H1 (cell line): Measurements from ENCODE around the gene LOXL1. TPM values are rescaled to one million over a fixed set of nuclear protein-coding genes. Genes with fewer than 3 reads are reported as not detected.

Source experiments
- CTCF ChIA-PET: fragments of 300-600 bp; sonication (Branson Sonifier 250); formaldehyde crosslinking; loops from one replicate; lab custom pipeline; 2021; ENCODE audit not compliant: partially characterized antibody; lab: Charles Lee
- POLR2A ChIA-PET: fragments of 300-600 bp; sonication (Branson Sonifier 250); formaldehyde crosslinking; loops from one replicate; lab custom pipeline; 2021; ENCODE audit warnings: inconsistent platforms; ENCODE audit not compliant: partially characterized antibody; lab: Charles Lee
- DNase-seq, 2 experiments: peaks; one replicate each; pipeline versions ENCODE4 v3.0.0 to v3.0.0-alpha.2; 2010 to 2022; ENCODE audit warnings: low spot score in 2 of 2, low read depth in 1 of 2, mixed read lengths in 1 of 2
- FAIRE-seq: peaks from 2 replicates; lab custom pipeline; 2011; peaks lifted over from hg19 to GRCh38; lab: Jason Lieb, UNC
- H2AFZ ChIP-seq: 2 replicates; pipeline ENCODE4 v1.8.1; 2012; ENCODE audit warnings: low read length, inconsistent platforms
- H2AK5ac ChIP-seq: 2 replicates; pipeline ENCODE4 v1.6.1; 2013; ENCODE audit warnings: low read depth, low read length
- H2BK120ac ChIP-seq: replicated peaks from 2 replicates; pipeline ENCODE3; 2013; ENCODE audit warnings: low read depth, low read length, inconsistent platforms
- H2BK12ac ChIP-seq: 2 replicates; pipeline ENCODE4 v1.6.1; 2013; ENCODE audit warnings: low read depth, low read length
- H2BK15ac ChIP-seq: 2 replicates; pipeline ENCODE4 v1.6.1; 2013; ENCODE audit warnings: low read length
- H2BK20ac ChIP-seq: 2 replicates; pipeline ENCODE4 v1.6.1; 2013; ENCODE audit warnings: low read length
- H2BK5ac ChIP-seq: 2 replicates; pipeline ENCODE4 v1.6.1; 2013; ENCODE audit warnings: low read depth, low read length
- H3K14ac ChIP-seq: 2 replicates; pipeline ENCODE4 v1.6.1; 2013; ENCODE audit warnings: inconsistent platforms; ENCODE audit not compliant: insufficient read length
- H3K18ac ChIP-seq: 2 replicates; pipeline ENCODE4 v1.6.1; 2013; ENCODE audit warnings: low read length; ENCODE audit errors: extremely low read depth
- H3K23ac ChIP-seq: 2 replicates; pipeline ENCODE4 v1.6.1; 2013; ENCODE audit warnings: inconsistent platforms; ENCODE audit not compliant: insufficient read length
- H3K23me2 ChIP-seq: 2 replicates; pipeline ENCODE4 v1.6.1; 2013; ENCODE audit warnings: low read depth, low read length
- H3K27ac ChIP-seq: 2 replicates; pipeline ENCODE4 v1.6.1; 2011; ENCODE audit warnings: low read depth, low read length, inconsistent platforms
- H3K27me3 ChIP-seq, 4 experiments: replicated peaks in 1 of 4; 1 replicate in 1 of 4; 2 replicates in 3 of 4; pipeline versions ENCODE4 v1.6.1 to v1.8.1; 2011 to 2013; ENCODE audit warnings: low read length in 3 of 4, mild to moderate bottlenecking in 3 of 4, inconsistent platforms in 2 of 4, mixed read lengths in 2 of 4, moderate library complexity in 1 of 4; ENCODE audit not compliant: control insufficient read depth in 3 of 4, insufficient read depth in 3 of 4; ENCODE audit errors: extremely low read depth in 1 of 4
- H3K36me3 ChIP-seq, 4 experiments: 2 replicates each; pipeline versions ENCODE4 v1.6.1 to v1.8.1; 2011 to 2013; ENCODE audit warnings: mild to moderate bottlenecking in 4 of 4, low read length in 3 of 4, moderate library complexity in 2 of 4, control low read depth in 1 of 4, inconsistent platforms in 1 of 4; ENCODE audit not compliant: insufficient read depth in 4 of 4, control insufficient read depth in 2 of 4
- H3K4ac ChIP-seq: replicated peaks from 2 replicates; pipeline ENCODE3; 2013; ENCODE audit warnings: low read length, low read depth, mixed read lengths, inconsistent platforms; ENCODE audit not compliant: insufficient read length
- H3K4me1 ChIP-seq, 4 experiments: replicated peaks in 1 of 4; 1 replicate in 1 of 4; 2 replicates in 3 of 4; pipeline versions ENCODE4 v1.6.1 to v1.8.1; 2011 to 2013; ENCODE audit warnings: low read length in 3 of 4, inconsistent platforms in 2 of 4, mixed read lengths in 1 of 4; ENCODE audit not compliant: insufficient read depth in 4 of 4, control insufficient read depth in 3 of 4
- H3K4me2 ChIP-seq, 2 experiments: 2 replicates each; pipeline versions ENCODE4 v1.6.1 to v1.8.1; 2011 to 2013; ENCODE audit warnings: low read depth in 2 of 2, low read length in 2 of 2, control low read depth in 1 of 2, inconsistent platforms in 1 of 2, mild to moderate bottlenecking in 1 of 2; ENCODE audit not compliant: insufficient read depth in 1 of 2
- H3K4me3 ChIP-seq, 4 experiments: fragments of 200-600, 300-600 bp in 1 of 4; sonication (generic), shearing (Covaris generic), sonication (Bioruptor Twin) in 1 of 4; 2 replicates each; pipeline versions ENCODE4 v1.5.1 to v1.8.1; 2011 to 2016; ENCODE audit warnings: low read length in 4 of 4, low read depth in 3 of 4, control low read depth in 2 of 4, inconsistent platforms in 2 of 4, mild to moderate bottlenecking in 2 of 4, mixed read lengths in 1 of 4, moderate library complexity in 1 of 4; ENCODE audit not compliant: insufficient read depth in 2 of 4; ENCODE audit errors: extremely low read depth in 1 of 4
- H3K56ac ChIP-seq: replicated peaks from 2 replicates; pipeline ENCODE3; 2013; ENCODE audit warnings: low read depth, mild to moderate bottlenecking, mixed read lengths, low read length, inconsistent platforms; ENCODE audit not compliant: insufficient read length
- H3K79me1 ChIP-seq: 2 replicates; pipeline ENCODE4 v1.6.1; 2013; ENCODE audit warnings: low read depth, low read length, control low read depth
- H3K79me2 ChIP-seq, 2 experiments: 2 replicates each; pipeline versions ENCODE4 v1.6.1 to v1.8.1; 2012 to 2013; ENCODE audit warnings: low read length in 2 of 2, mild to moderate bottlenecking in 2 of 2, inconsistent platforms in 1 of 2; ENCODE audit not compliant: insufficient read depth in 2 of 2, control insufficient read depth in 1 of 2
- H3K9ac ChIP-seq, 4 experiments: replicated peaks in 1 of 4; 1 replicate in 1 of 4; 2 replicates in 3 of 4; pipeline versions ENCODE4 v1.6.1 to v1.8.1; 2011 to 2013; ENCODE audit warnings: low read depth in 3 of 4, low read length in 3 of 4, control low read depth in 2 of 4, mild to moderate bottlenecking in 2 of 4, moderate library complexity in 2 of 4, inconsistent platforms in 1 of 4; ENCODE audit errors: extremely low read depth in 1 of 4
- H3K9me3 ChIP-seq, 2 experiments: 2 replicates each; pipeline versions ENCODE4 v1.6.1 to v1.8.1; 2012 to 2013; ENCODE audit warnings: mild to moderate bottlenecking in 2 of 2, moderate library complexity in 2 of 2, control low read depth in 1 of 2, inconsistent platforms in 1 of 2, low read depth in 1 of 2, low read length in 1 of 2, mixed read lengths in 1 of 2; ENCODE audit not compliant: insufficient read depth in 2 of 2
- H4K20me1 ChIP-seq, 2 experiments: replicated peaks in 1 of 2; 2 replicates each; pipeline versions ENCODE3 to v1.8.1; 2011 to 2013; ENCODE audit warnings: inconsistent platforms in 2 of 2, low read length in 2 of 2, mild to moderate bottlenecking in 1 of 2; ENCODE audit not compliant: insufficient read depth in 2 of 2, control insufficient read depth in 1 of 2
- H4K5ac ChIP-seq: 2 replicates; pipeline ENCODE4 v1.6.1; 2013; ENCODE audit warnings: low read length, low read depth, mixed read lengths, inconsistent platforms; ENCODE audit not compliant: insufficient read length
- H4K8ac ChIP-seq: 2 replicates; pipeline ENCODE4 v1.8.0; 2013; ENCODE audit warnings: mild to moderate bottlenecking, moderate library complexity, low read length, inconsistent platforms; ENCODE audit not compliant: insufficient read depth; ENCODE audit errors: extremely low read depth
- H4K91ac ChIP-seq: replicated peaks from 2 replicates; pipeline ENCODE3; 2013; ENCODE audit warnings: low read length, mixed read lengths, inconsistent platforms; ENCODE audit not compliant: insufficient read length
- BCL11A ChIP-seq, 2 experiments: IDR thresholded peaks; one replicate each; pipeline ENCODE4 v1.6.1; 2011; ENCODE audit warnings: low read depth in 2 of 2, low read length in 2 of 2, mild to moderate bottlenecking in 2 of 2
- CHD1 ChIP-seq: IDR thresholded peaks from 2 replicates; pipeline ENCODE4 v1.6.1; 2012; ENCODE audit warnings: low read depth, low read length, improper control_type of control experiment
- CREB1 ChIP-seq: IDR thresholded peaks from 2 replicates; pipeline ENCODE4 v1.6.1; 2012; ENCODE audit warnings: inconsistent platforms
- RAD21 ChIP-seq, 2 experiments: IDR thresholded peaks in 1 of 2; conservative IDR thresholded peaks in 1 of 2; 2 replicates each; pipeline ENCODE4 v1.6.1; 2011; ENCODE audit warnings: low read depth in 2 of 2, low read length in 2 of 2, improper control_type of control experiment in 1 of 2, inconsistent platforms in 1 of 2, mild to moderate bottlenecking in 1 of 2, moderate library complexity in 1 of 2
- WGBS, 2 experiments: shearing (Covaris generic) in 1 of 2; methylation state at CpG; one replicate each; pipeline versions ENCODE4 v1.1.6 to v1.1.7; 2013 to 2015; ENCODE audit warnings: low lambda C conversion rate in 2 of 2, mixed read lengths in 2 of 2, inconsistent platforms in 1 of 2, low coverage in 1 of 2, missing lambda C conversion rate in 1 of 2; ENCODE audit not compliant: insufficient replicate concordance in 2 of 2, insufficient coverage in 1 of 2, insufficient read length in 1 of 2; ENCODE audit errors: extremely low coverage in 1 of 2, missing lambda C conversion rate in 1 of 2; 5-methylcytosine and 5-hydroxymethylcytosine counted together
- polyA plus RNA-seq, 7 experiments: library from polyadenylated mRNA; depleted of rRNA in 3 of 7; stranded (reverse) in 5 of 7; unstranded in 2 of 7; fragments of >200 nt in 5 of 7; fragments of 200-250 nt in 2 of 7; gene quantifications; 1 replicate in 5 of 7; 2 replicates in 1 of 7; 4 replicates in 1 of 7; pipeline versions ENCODE4 v1.2.1 to v1.2.3, GENCODE V29; 2011 to 2013; ENCODE audit warnings: missing spikeins in 2 of 7, mixed read lengths in 2 of 7
- total RNA-seq: library from RNA; stranded (reverse); fragmentation: NEBNext Ultra II Directional; extraction: Animal tissue kit (Norgen Biotek cat#: 25700); gene quantifications from 2 replicates; pipeline ENCODE4 v1.2.1, GENCODE V29; 2021
- TF ChIP-seq, protein P1 (sequence below): IDR thresholded peaks from 2 replicates; pipeline ENCODE4 v1.6.1; 2012; ENCODE audit warnings: inconsistent platforms
- TF ChIP-seq, protein P2 (sequence below), 3 experiments: IDR thresholded peaks; 1 replicate in 2 of 3; 2 replicates in 1 of 3; pipeline versions ENCODE4 v1.5.1 to v1.6.1; 2011; ENCODE audit warnings: low read length in 3 of 3, mild to moderate bottlenecking in 3 of 3, inconsistent platforms in 2 of 3, low read depth in 1 of 3, moderate library complexity in 1 of 3; ENCODE audit not compliant: insufficient read depth in 1 of 3; ENCODE audit errors: control extremely low read depth in 1 of 3

Gene LOXL1
- total and polyA plus RNA-seq, 2 of the 8 experiments (the other 6 are each of a cell fraction or from before 2014, with no cell fraction given) = 8.1 to 14.4 TPM

DNA sequence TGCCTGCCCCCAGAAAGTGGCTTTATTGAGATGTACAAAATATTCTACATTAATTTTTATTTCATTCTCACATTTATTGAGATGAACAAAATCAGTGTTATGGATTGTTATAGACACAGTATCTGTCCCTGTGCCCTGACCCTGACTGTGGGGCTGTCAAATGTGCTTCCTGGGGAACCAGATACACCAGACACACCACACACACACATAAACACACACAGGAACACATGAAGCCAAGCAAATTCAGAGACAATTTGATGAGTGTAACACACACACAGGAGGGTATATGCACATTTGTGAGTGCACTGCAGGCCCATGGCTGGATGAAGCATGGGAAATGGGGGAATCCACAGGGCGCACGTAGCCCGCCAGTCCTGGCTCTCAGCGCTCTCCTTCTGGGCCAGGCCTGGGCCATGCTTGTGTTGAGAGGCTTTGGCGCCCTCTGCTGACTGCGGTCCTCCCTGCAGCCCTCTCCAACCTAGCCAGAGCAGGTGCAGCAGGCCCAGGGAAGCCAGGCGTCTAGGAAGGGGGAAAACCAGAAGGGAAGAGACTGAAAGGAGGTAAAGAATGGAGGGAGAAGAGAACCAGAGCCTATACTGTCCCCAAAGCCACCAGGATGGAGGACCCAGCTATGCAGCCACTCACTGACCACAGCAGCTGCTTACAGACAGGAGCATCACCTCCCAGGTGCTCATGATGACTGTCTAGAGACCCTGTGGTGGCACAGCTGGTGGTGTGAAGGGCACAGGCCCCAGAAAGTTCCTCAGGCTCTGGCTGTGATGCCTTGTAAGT, 18.0 kb upstream of the LOXL1 start:
- TF ChIP-seq, protein P1, sequence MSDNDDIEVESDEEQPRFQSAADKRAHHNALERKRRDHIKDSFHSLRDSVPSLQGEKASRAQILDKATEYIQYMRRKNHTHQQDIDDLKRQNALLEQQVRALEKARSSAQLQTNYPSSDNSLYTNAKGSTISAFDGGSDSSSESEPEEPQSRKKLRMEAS = peak; percentile 55; the same call in 1 of the 2 replicates
- no peak for TF ChIP-seq BCL11A (IDR thresholded peaks at IDR 0.05; ENCODE audit: low read depth in 2 of 2, low read length in 2 of 2)
- TF ChIP-seq CHD1 = no peak
- TF ChIP-seq, protein P2, sequence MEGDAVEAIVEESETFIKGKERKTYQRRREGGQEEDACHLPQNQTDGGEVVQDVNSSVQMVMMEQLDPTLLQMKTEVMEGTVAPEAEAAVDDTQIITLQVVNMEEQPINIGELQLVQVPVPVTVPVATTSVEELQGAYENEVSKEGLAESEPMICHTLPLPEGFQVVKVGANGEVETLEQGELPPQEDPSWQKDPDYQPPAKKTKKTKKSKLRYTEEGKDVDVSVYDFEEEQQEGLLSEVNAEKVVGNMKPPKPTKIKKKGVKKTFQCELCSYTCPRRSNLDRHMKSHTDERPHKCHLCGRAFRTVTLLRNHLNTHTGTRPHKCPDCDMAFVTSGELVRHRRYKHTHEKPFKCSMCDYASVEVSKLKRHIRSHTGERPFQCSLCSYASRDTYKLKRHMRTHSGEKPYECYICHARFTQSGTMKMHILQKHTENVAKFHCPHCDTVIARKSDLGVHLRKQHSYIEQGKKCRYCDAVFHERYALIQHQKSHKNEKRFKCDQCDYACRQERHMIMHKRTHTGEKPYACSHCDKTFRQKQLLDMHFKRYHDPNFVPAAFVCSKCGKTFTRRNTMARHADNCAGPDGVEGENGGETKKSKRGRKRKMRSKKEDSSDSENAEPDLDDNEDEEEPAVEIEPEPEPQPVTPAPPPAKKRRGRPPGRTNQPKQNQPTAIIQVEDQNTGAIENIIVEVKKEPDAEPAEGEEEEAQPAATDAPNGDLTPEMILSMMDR (IDR thresholded peaks at IDR 0.05; ENCODE audit: control extremely low read depth in 1 of 3, insufficient read depth in 1 of 3, low read depth in 1 of 3, low read length in 3 of 3) = peak; percentile 96 to 98 (median 96)
- peak; percentile 94 for TF ChIP-seq RAD21 (IDR thresholded peaks at IDR 0.05 in 1 of 2, conservative IDR thresholded peaks at IDR 0.05 in 1 of 2; ENCODE audit: low read depth in 2 of 2, low read length in 2 of 2)
- peak; percentile 11; the same call in 1 of the 2 replicates for TF ChIP-seq CREB1
- no peak overlapping the region for H4K5ac ChIP-seq
- H3K4me1 ChIP-seq = peaks cover 0 to 5% (median 0%) of the 10 kb centered on the region in 4 experiments; a peak in 1 of 7 replicates
- no peaks in the 10 kb centered on the region for H4K20me1 ChIP-seq
- DNase-seq (peak in 1 of 2 experiments; percentile 97), FAIRE-seq (peak; percentile 75)
- peak overlapping the region; percentile 32; the same call in 1 of the 2 replicates for H2BK5ac ChIP-seq
- H3K4me3 ChIP-seq = no peak overlapping the region
- peak overlapping the region; percentile 62; the same call in 1 of the 2 replicates for H2BK20ac ChIP-seq
- 16% methylated on average over 7 of the region's 7 CpGs; no CpG with 5 or more reads in 1 of the 2 experiments for WGBS, 2 experiments
- H3K36me3 ChIP-seq = no peaks in the 10 kb centered on the region
- no peak overlapping the region for H3K18ac ChIP-seq
- no peak overlapping the region for H4K8ac ChIP-seq
- H3K79me2 ChIP-seq = no peaks in the 10 kb centered on the region
- no peaks in the 10 kb centered on the region for H3K27me3 ChIP-seq
- H2BK15ac ChIP-seq = no peak overlapping the region
- H3K4ac ChIP-seq = no peak overlapping the region
- H2BK120ac ChIP-seq = no peak overlapping the region
- H2AFZ ChIP-seq = no peak overlapping the region
- no peak overlapping the region for H3K23ac ChIP-seq
- no peak overlapping the region for H3K9ac ChIP-seq
- ChIA-PET CTCF (interaction anchor here (0.5 to 8.5 kb wide), 39 partner anchors 10 to 1280 kb away, joined by 3 to 167 read pairs (median 4); partner anchors contain the start of genes LOXL1 and TBC1D21), POLR2A (interaction anchor here (1.0 to 1.4 kb wide), 3 partner anchors 17 to 23 kb away, joined by 3 read pairs; no protein-coding TSS in a partner anchor)
- H2AK5ac ChIP-seq = no peak overlapping the region
- H2BK12ac ChIP-seq = no peak overlapping the region; the same call in 1 of the 2 replicates
- H3K79me1 ChIP-seq = no peaks in the 10 kb centered on the region
- no peak overlapping the region for H3K4me2 ChIP-seq
- H3K9me3 ChIP-seq = no peaks in the 10 kb centered on the region
- no peak overlapping the region for H4K91ac ChIP-seq
- no peak overlapping the region for H3K27ac ChIP-seq
- no peak overlapping the region for H3K56ac ChIP-seq
- H3K23me2 ChIP-seq = no peaks in the 10 kb centered on the region
- H3K14ac ChIP-seq = no peak overlapping the region
